Measurements from ENCODE around the gene PSD2.

GRCh38 chr5:139861889-139862207, 66.2 kb downstream of the PSD2 start:
- no peak for TF ChIP-seq POLR2A (IDR thresholded peaks at IDR 0.05)
- no peak for TF ChIP-seq CTCF (IDR thresholded peaks at IDR 0.05)
